Measurements from ENCODE around the gene PLIN1.
A peak's percentile ranks its signal among the peaks of the same experiment; 100 is the strongest.
"Not testable (repeated sequence)": the region's sequence is repeated elsewhere in the genome, so short reads cannot be mapped to it uniquely, and the experiment has no call there.

PLIN1 gene

DNA sequence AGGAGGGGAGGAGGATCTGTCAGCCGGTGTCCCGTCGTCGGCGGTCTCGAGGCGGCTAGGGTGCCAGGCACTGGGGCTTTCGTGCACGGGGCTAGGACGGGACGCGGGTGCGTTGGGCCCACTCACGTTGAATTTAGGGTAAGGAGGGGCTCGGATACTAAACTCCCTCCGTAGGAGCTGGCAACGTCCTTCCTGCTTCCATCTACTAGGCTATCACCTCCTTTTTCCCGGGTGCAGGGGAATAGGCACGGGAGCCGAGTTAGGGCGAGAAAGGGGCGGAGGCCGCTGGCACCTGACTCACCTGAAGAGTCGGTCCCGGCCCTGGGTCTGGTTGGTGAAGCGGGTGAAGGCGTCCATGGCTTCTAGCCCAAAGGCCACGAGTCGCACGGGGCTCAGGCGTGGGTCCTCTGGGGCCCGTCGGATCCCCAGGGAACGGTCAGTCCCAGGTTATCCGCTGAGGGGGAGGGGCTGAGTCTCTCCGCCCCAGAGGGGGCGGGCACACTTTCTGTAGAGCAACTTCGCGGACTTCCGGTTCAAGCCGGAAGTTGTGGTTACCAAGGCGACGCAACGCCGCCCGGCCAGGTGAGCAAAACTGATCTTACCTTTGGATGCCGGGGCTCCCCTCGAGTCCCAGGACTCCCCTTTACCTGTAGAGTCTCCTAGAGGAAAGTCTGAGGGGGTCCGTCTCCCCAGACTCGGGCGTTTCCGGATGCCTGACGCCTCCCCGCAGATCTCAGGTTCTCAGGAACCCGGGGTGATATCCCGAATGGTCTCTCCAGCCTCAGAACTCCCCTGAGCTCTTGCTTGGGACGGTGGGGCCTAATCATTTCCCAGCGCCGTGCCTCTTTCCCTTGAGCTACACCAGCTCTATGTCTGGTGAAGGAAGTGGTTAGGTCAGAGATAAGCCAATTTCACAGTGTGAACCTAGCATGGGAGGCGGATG is 11.4 kb upstream of the PLIN1 start, which contains the start of the genes PEX11A and WDR93:
TSS of gene PEX11A (minus strand) at position 479 of the 943 bp plus-strand sequence. CDS start at position 357, 122 bp downstream.
TSS of gene WDR93 (plus strand) at position 536 of the 943 bp plus-strand sequence. CDS start 10,936 bp downstream, outside the sequence.
- Histone ChIP-seq H3K27me3 (ENCODE audit: control insufficient read depth in 1 of 2, insufficient read depth in 2 of 2, low read length in 2 of 2) (no peaks in the 10 kb centered on the region), H3K4me3 (ENCODE audit: low read depth in 1 of 2, low read length in 2 of 2) (peak within 1 kb of the TSS; percentile 68 to 80), H3K27ac (ENCODE audit: low read depth, low read length) (peak within 1 kb of the TSS; percentile 57), H3K9me3 (ENCODE audit: low read length) (no peaks in the 10 kb centered on the region), H3K9ac (ENCODE audit: low read length) (peak within 1 kb of the TSS; percentile 50), H3K36me3 (ENCODE audit: insufficient read depth, low read length) (peaks cover 4% of the 10 kb centered on the region), H3K4me1 (ENCODE audit: insufficient read depth, low read length) (peaks cover 7% of the 10 kb centered on the region)

DNA sequence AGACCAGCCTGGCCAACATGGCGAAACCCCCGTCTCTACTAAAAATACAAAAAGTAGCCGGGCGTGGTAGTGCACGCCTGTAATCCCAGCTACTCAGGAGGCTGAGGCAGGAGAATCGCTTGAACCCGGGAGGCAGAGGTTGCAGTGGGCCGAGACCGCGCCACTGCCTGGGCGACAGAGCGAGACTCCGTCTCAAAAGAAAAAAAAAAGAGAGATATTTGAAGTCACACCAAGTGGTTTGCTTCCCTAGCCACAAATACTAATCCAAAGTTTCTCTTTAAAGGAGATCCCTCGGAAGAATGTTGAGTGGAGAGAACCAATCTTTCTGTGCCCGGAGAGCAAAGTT is 10.7 kb upstream of the PLIN1 start:
- Histone ChIP-seq H3K27ac (ENCODE audit: low read depth, low read length) (peak overlapping the region; percentile 57), H3K4me3 (ENCODE audit: low read depth in 1 of 2, low read length in 2 of 2) (peak overlapping the region; percentile 68 to 80), H3K9ac (ENCODE audit: low read length) (peak overlapping the region; percentile 50)
- not testable (repeated sequence) for H3K9me3 ChIP-seq (ENCODE audit: low read length); H3K4me1 ChIP-seq (ENCODE audit: insufficient read depth, low read length); H3K27me3 ChIP-seq (ENCODE audit: control insufficient read depth in 1 of 2, insufficient read depth in 2 of 2, low read length in 2 of 2); H3K36me3 ChIP-seq (ENCODE audit: insufficient read depth, low read length)

DNA sequence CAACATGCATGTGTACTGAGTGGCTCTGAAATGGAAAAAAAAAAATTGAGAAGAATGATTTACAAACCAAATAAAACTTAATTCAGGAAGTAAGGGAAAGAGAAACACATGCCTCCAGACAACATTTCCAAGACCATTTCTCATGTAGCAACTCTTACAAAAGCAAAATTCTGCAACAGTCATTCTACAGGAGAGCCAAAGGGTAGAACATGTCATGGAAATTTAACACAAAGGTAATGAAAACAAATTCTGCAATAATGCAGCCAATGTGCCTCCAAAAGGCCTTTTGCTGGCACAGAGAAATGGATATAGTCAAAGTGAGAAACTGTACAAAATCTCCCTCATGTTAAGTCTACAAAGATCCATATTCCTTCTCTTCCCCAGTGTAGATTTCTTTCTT is 7.4 kb upstream of the PLIN1 start:
- no peaks in the 10 kb centered on the region for H3K27me3 ChIP-seq (ENCODE audit: control insufficient read depth in 1 of 2, insufficient read depth in 2 of 2, low read length in 2 of 2)
- H3K27ac ChIP-seq (ENCODE audit: low read depth, low read length): no peak overlapping the region
- peaks cover 7% of the 10 kb centered on the region for H3K4me1 ChIP-seq (ENCODE audit: insufficient read depth, low read length)
- no peaks in the 10 kb centered on the region for H3K9me3 ChIP-seq (ENCODE audit: low read length)
- no peak overlapping the region for H3K9ac ChIP-seq (ENCODE audit: low read length)
- H3K36me3 ChIP-seq (ENCODE audit: insufficient read depth, low read length): peaks cover 21% of the 10 kb centered on the region
- no peak overlapping the region for H3K4me3 ChIP-seq (ENCODE audit: low read depth in 1 of 2, low read length in 2 of 2)

DNA sequence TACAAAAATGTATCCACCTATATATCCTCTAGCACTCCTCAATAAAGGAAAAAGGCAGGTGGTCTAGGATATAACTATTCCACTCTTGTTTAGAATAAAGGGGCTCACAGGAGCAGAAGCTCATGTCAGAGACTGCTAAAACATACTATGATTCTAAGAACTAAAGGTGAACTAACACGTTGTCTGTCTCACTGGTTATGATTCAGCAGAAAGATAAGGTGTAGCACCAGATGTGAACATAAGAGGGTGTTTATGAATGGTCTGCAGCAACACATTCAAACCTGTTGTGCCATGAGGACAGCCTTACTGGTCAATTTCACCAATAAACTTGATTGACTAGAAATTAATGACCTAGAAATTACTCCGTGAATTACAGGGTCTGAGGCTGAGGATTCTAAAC is 6.8 kb upstream of the PLIN1 start:
- H3K4me1 ChIP-seq (ENCODE audit: insufficient read depth, low read length): peaks cover 12% of the 10 kb centered on the region

DNA sequence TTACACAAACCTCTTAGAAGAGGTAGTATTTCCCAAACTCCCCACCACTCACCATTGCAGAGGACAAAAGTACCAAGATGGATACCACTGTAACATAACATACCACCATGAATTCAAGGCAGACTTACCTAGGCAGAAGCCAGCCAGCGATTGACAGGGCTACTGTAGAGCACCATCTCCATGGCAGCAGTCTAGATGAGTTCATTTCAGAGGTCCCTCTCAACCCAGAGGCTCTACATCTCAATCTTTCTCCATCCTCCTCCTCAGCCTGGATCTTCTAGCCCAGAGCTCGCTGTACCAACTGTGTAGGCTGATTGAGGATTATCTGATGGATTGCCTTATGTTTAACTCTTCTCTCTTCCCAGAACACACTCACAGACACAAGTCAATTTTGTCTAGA is 2.0 kb upstream of the PLIN1 start:
- no peaks in the 10 kb centered on the region for H3K27me3 ChIP-seq (ENCODE audit: control insufficient read depth in 1 of 2, insufficient read depth in 2 of 2, low read length in 2 of 2)
- H3K9ac ChIP-seq (ENCODE audit: low read length): no peak overlapping the region
- peak overlapping the region; percentile 41 for H3K27ac ChIP-seq (ENCODE audit: low read depth, low read length)
- H3K4me1 ChIP-seq (ENCODE audit: insufficient read depth, low read length): peaks cover 19% of the 10 kb centered on the region
- peaks cover 19% of the 10 kb centered on the region for H3K36me3 ChIP-seq (ENCODE audit: insufficient read depth, low read length)
- H3K9me3 ChIP-seq (ENCODE audit: low read length): no peaks in the 10 kb centered on the region
- peak overlapping the region in 1 of 2 donors; percentile 2 for H3K4me3 ChIP-seq (ENCODE audit: low read depth in 1 of 2, low read length in 2 of 2)

More for the DNA sequence above, 6.8 kb upstream of the PLIN1 start:
- Histone ChIP-seq H3K9ac (ENCODE audit: low read length) (no peak overlapping the region), H3K27me3 (ENCODE audit: control insufficient read depth in 1 of 2, insufficient read depth in 2 of 2, low read length in 2 of 2) (no peaks in the 10 kb centered on the region), H3K4me3 (ENCODE audit: low read depth in 1 of 2, low read length in 2 of 2) (no peak overlapping the region), H3K27ac (ENCODE audit: low read depth, low read length) (no peak overlapping the region), H3K9me3 (ENCODE audit: low read length) (no peaks in the 10 kb centered on the region), H3K36me3 (ENCODE audit: insufficient read depth, low read length) (peaks cover 21% of the 10 kb centered on the region)

DNA sequence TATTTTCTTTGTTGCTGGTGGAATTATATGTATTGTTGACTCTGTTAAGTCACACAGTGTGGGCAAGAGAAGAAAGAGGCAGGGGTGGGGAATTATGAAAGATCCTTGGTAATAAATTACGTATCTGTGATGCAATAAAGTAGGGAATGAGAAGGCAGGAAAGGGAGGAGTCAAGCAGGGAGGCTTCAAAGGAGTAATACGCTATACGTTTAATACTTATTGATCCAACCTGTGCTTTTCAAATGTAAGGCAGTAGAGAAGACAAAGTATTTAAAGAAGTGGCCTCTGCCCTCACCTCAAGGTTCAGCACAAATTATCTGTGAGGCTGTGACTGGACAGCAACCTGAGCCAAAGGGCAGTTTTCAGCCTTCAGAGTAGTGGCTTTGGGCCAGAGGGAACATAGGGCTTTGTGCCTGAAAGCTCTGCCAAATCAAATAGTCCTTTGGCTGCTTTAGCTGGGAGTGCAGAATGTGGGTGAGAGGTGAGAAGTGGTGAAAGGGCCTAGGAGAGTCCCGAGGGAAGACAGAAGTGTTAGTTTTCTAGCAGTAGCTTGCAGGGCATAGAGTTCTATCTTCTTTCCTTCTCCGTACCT is 1.2 kb upstream of the PLIN1 start:
- H3K9me3 ChIP-seq (ENCODE audit: low read length): no peaks in the 10 kb centered on the region
- H3K36me3 ChIP-seq (ENCODE audit: insufficient read depth, low read length): peaks cover 16% of the 10 kb centered on the region
- peak overlapping the region in 1 of 2 donors; percentile 2 for H3K4me3 ChIP-seq (ENCODE audit: low read depth in 1 of 2, low read length in 2 of 2)
- no peak overlapping the region for H3K9ac ChIP-seq (ENCODE audit: low read length)
- peak overlapping the region; percentile 41 for H3K27ac ChIP-seq (ENCODE audit: low read depth, low read length)
- H3K4me1 ChIP-seq (ENCODE audit: insufficient read depth, low read length): peaks cover 19% of the 10 kb centered on the region
- no peaks in the 10 kb centered on the region for H3K27me3 ChIP-seq (ENCODE audit: control insufficient read depth in 1 of 2, insufficient read depth in 2 of 2, low read length in 2 of 2)

DNA sequence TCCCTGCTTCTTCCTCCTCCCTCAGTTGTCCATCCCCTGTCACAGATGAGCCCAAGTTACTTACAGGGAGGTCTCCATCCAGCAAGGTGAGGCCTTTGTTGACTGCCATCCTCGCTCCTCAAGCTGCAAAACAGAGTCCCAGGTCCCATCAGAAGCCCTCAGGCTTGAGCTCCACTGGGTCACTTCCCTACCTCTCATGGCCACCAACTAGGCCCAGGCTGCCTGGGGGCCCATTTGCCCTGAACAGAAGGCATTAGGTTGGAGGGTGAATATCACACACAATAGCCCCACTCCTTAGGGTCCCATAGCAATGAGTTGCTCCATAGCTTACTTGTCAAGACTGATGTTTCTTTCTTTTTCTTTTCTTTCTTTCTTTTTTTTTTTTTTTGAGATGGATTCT is 1.8 kb downstream of the PLIN1 start:
- H3K9me3 ChIP-seq (ENCODE audit: low read length): no peaks in the 10 kb centered on the region
- H3K4me3 ChIP-seq (ENCODE audit: low read depth in 1 of 2, low read length in 2 of 2): no peak overlapping the region
- H3K4me1 ChIP-seq (ENCODE audit: insufficient read depth, low read length): peaks cover 24% of the 10 kb centered on the region
- H3K27ac ChIP-seq (ENCODE audit: low read depth, low read length): no peak overlapping the region
- peaks cover 2% of the 10 kb centered on the region for H3K36me3 ChIP-seq (ENCODE audit: insufficient read depth, low read length)
- no peak overlapping the region for H3K9ac ChIP-seq (ENCODE audit: low read length)
- no peaks in the 10 kb centered on the region for H3K27me3 ChIP-seq (ENCODE audit: control insufficient read depth in 1 of 2, insufficient read depth in 2 of 2, low read length in 2 of 2)

DNA sequence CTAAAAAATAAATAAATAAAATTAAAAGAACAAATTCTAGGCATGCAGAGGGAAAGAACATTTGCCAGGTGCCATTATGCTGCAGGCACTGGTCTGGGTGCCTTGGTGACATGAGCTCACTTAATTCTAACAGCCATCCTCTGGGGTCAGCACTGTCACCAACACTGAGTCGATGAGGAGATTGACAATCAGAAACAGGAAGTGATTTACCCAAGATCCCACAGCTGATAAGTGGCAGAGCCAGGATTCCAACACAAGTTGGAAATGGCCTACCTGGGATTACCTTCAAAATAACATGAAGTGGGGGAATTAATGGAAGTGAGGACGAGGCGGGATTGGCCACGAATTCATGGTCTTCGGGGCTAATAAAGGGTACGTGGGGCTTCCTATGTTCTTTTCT is 3.6 kb downstream of the PLIN1 start:
- Histone ChIP-seq H3K9ac (ENCODE audit: low read length) (no peak overlapping the region), H3K36me3 (ENCODE audit: insufficient read depth, low read length) (no peaks in the 10 kb centered on the region), H3K27ac (ENCODE audit: low read depth, low read length) (no peak overlapping the region), H3K4me1 (ENCODE audit: insufficient read depth, low read length) (peaks cover 18% of the 10 kb centered on the region), H3K27me3 (ENCODE audit: control insufficient read depth in 1 of 2, insufficient read depth in 2 of 2, low read length in 2 of 2) (no peaks in the 10 kb centered on the region), H3K4me3 (ENCODE audit: low read depth in 1 of 2, low read length in 2 of 2) (no peak overlapping the region), H3K9me3 (ENCODE audit: low read length) (no peaks in the 10 kb centered on the region)

DNA sequence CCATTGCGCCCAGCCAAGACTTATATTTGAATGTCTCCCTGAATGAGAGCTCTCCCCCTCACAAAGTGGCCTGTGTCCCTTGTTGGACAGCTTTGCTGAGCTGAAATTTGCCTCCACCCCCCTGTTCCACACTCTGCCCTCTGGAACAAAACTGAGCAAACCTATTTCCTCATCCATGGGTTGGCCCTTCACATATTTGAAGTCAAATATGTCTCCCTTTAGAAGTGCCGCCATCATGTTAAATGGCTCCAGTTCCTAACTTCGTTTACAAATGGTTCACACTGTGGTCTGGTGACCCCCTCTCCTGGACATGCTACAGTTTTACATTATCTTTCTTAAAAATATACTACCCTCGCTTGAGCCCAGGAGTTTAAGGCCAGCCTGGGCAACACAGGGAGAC is 4.6 kb downstream of the PLIN1 start:
- Histone ChIP-seq H3K9ac (ENCODE audit: low read length) (no peak overlapping the region), H3K36me3 (ENCODE audit: insufficient read depth, low read length) (no peaks in the 10 kb centered on the region), H3K9me3 (ENCODE audit: low read length) (no peaks in the 10 kb centered on the region), H3K27ac (ENCODE audit: low read depth, low read length) (no peak overlapping the region), H3K4me1 (ENCODE audit: insufficient read depth, low read length) (peaks cover 8% of the 10 kb centered on the region), H3K4me3 (ENCODE audit: low read depth in 1 of 2, low read length in 2 of 2) (no peak overlapping the region), H3K27me3 (ENCODE audit: control insufficient read depth in 1 of 2, insufficient read depth in 2 of 2, low read length in 2 of 2) (no peaks in the 10 kb centered on the region)

DNA sequence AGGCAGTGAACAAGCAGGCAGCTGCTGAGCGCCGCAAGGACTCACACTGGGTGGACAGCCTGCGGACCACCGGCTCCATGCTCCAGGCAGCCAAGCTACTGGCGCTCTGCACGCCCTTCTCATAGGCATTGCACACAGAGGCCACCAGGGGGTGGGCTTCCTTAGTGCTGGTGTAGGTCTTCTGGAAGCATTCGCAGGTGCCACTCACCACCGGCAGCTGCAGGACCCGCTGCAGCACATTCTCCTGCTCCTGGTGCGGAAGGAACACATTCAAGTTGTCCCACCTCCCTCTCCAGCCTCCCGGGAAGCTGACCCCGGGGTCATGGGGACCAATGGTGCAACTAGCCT is 6.0 kb downstream of the PLIN1 start:
- Histone ChIP-seq H3K27me3 (ENCODE audit: control insufficient read depth in 1 of 2, insufficient read depth in 2 of 2, low read length in 2 of 2) (no peaks in the 10 kb centered on the region), H3K9me3 (ENCODE audit: low read length) (no peaks in the 10 kb centered on the region), H3K27ac (ENCODE audit: low read depth, low read length) (no peak overlapping the region), H3K36me3 (ENCODE audit: insufficient read depth, low read length) (no peaks in the 10 kb centered on the region), H3K4me3 (ENCODE audit: low read depth in 1 of 2, low read length in 2 of 2) (no peak overlapping the region), H3K9ac (ENCODE audit: low read length) (no peak overlapping the region), H3K4me1 (ENCODE audit: insufficient read depth, low read length) (peaks cover 8% of the 10 kb centered on the region)

DNA sequence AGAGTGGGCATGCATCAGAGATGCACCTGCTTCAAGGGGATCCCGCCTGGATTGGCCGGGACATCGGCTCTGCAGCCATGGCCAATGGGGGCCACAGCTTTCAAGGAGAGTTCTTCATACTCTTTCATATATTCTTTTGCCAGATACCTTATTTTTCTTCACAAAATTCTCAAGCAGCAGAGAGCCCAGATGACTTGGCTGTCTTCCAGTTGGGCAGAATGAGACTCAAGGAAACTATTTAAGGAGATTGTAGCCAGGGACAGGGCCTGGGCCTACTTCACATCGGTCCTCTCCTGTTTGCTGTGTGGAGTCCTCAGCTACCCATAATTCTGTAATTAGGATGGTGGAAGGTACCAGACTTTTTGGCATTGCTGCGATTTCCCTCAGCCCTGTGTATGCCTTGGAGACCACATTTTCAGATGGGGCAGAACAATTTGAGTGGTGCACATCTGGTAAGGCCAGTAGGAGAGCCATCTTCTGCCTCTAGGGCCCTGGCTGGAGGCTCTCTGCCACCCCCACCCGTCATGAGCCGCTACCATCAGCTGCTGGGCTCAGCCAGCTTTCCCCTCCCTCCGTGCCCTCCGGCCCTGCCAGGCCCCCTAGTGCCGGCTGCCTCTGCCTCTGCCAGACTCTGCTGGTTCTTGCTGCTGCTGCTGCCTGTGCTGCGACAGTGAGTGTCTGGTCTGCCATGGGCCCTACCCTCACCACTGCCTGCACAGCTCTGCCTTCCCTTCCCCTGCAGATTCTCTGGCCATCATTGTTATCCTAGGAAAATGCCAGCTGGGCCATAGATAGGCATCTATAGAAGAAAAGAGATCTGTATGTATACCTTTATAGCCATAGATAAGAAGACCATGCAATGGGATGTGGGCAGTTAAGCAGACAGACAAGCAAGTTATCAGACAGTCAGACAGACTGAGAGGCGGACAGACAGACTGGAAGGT is 6.7 kb downstream of the PLIN1 start:
- H3K4me1 ChIP-seq (ENCODE audit: insufficient read depth, low read length): peaks cover 8% of the 10 kb centered on the region
- H3K4me3 ChIP-seq (ENCODE audit: low read depth in 1 of 2, low read length in 2 of 2): no peak overlapping the region
- H3K27ac ChIP-seq (ENCODE audit: low read depth, low read length): no peak overlapping the region
- H3K27me3 ChIP-seq (ENCODE audit: control insufficient read depth in 1 of 2, insufficient read depth in 2 of 2, low read length in 2 of 2): no peaks in the 10 kb centered on the region
- no peaks in the 10 kb centered on the region for H3K9me3 ChIP-seq (ENCODE audit: low read length)
- no peak overlapping the region for H3K9ac ChIP-seq (ENCODE audit: low read length)
- no peaks in the 10 kb centered on the region for H3K36me3 ChIP-seq (ENCODE audit: insufficient read depth, low read length)

Data from muscle layer of colon (tissue), 2 donors.